ENCODE measurements around the gene LTB4R2.

The LTB4R2 gene

DNA sequence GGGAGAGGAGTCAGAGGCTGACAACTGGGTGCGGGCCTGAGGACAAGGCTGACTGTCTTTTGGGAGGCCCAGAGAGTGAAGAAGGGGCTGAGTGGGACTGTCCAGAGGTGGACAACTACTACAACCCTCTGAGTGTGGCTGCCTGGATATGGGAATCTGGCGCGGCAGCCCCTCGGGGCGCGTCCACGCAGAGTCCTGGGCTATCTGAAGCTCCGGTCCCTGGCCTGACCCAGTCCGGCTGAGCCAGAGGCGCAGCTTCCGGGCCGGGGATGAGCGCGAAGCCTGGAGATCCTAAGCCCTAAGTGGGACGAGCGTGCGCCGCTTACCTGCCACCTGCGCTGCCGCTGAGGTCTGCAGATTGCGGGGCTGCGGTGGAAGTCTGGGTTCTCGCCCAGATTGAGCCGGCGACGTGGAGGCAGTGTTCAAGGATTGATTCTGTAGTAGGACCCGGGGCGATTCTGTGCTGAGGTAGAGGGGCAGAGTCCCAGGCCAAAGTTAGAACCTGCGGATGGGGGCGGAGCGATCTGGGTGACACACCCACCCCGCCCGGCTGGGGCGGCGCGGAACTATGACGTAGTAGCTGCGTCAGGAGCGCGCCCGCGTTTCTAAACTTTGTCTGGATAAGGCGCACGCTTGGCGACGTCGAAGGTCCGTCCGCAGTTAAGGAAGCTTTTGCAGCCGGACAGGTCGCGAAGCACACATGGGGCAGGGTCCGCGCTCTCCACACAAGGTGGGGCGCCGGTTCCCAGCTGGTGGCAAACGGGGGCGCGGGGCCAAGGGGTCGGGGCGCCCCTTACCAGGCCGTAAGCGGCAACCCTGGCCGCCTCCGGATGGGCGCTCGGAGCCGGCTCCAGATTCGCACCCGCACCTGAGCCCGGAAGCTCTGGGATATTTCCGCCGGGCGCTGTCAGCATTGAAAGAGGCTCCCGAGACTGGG lies 10.4 kb upstream of the LTB4R2 start, which contains the start of the genes DHRS1 and NOP9:
DHRS1 (minus strand) TSS at position 526 of the 937 bp plus-strand sequence. CDS start 674 bp downstream, outside the sequence.
NOP9 (plus strand) TSS at position 596 of the 937 bp plus-strand sequence; CDS start at position 701, 105 bp downstream.
- peak; percentile 45 for DNase-seq

DNA sequence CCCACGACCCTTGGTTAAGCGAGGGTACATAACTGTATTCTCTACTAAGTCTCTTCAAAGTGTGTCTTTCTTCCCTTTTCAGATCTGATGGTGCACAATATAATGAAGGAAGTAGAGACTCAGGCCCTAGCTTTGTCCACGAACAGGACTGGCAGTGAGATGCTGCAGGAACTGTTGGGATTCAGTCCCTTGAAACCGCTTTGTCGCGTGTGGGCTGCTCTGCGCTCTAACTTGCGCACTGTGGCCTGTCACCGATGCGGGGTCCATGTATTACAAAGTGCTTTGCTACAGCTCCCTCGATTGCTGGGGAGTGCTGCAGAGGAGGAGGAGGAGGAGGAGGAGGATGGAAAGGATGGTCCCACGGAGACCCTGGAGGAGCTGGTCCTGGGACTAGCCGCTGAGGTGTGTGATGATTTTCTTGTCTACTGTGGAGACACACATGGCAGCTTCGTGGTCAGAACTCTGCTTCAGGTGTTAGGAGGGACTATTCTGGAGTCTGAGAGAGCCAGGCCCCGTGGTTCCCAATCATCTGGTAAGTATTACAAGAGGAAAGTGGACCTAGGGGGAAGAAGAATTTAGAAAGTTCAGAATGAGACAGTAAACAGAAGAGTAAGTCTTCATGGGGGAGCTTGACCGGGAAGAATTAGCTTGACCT lies 9.5 kb upstream of the LTB4R2 start:
- DNase-seq = no peak

DNA sequence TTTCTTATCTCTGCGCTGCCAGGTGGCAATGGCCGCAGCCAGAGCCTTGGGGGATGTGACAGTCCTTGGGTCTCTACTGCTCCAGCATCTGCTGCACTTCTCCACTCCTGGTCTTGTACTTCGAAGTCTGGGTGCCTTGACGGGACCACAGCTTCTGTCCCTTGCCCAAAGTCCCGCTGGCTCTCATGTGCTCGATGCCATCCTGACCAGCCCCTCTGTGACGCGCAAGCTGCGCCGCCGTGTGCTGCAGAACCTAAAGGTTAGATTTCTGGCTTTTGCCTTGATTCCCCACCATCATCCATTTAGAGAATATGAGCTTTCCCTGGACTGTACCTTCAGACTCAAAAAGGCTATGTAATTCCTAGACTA lies 5.9 kb upstream of the LTB4R2 start:
- DNase-seq = no peak

DNA sequence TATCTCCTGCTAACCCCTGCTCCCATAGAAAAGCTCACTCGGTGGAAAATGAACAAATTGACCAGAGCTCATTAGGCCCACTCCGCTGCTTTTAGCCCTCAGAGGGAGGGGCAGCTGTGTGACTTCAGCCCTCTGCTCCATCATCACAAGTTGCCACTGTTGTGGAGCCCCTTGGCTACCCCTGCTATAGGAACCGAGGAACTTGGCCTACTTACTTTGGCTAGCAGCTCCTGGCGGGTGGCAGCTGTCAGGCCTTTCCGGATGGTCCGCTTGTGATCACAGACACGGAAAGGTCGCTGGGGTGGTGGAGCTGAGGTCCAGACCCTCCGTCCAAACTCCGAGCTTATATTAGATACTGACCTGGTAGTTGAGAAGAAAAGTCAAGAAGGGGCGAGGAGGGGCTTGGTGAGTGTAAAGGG lies 2.8 kb upstream of the LTB4R2 start:
- DNase-seq = no peak

DNA sequence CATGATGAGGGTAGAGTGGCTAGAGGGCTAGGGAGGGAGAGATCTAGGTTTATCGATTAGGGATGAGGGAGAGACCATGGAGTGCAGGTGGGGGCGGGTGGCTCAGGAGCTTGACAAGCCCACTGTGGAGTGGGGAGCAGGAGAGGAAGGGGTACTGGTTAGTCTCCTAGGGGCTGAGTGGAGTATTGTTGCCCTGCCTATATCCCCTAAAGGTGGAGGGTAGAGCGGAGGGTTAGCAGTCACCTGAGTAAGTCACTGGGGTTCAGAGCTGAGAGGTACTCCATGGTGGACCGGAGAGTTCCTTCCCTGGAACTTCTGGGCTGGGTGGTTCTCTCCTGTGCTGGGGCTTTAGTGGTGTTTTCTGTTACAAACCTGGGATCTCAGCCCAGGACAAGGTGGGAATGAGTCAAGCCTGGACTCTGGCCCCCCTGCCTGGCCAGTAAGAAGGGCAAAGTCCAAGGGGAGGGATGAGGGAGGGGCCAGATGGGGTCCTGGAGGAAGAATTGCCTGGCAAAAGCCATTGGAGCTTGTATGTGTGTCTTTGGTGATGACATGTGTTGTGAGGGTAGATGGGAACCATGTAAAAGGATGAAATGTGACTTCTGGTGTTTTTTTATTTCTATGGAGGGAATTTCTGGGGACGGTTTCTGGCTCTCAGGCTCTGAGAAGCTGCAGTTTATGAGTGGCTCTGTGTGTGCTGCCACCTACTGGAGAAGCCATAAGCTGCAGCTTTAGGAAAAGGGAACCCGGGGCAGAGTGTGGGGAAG lies 2.2 kb upstream of the LTB4R2 start, which contains the start of gene CIDEB:
CIDEB (minus strand) TSS at position 403 of the 767 bp plus-strand sequence; CDS start at position 284, 119 bp downstream.
- no peak for DNase-seq

DNA sequence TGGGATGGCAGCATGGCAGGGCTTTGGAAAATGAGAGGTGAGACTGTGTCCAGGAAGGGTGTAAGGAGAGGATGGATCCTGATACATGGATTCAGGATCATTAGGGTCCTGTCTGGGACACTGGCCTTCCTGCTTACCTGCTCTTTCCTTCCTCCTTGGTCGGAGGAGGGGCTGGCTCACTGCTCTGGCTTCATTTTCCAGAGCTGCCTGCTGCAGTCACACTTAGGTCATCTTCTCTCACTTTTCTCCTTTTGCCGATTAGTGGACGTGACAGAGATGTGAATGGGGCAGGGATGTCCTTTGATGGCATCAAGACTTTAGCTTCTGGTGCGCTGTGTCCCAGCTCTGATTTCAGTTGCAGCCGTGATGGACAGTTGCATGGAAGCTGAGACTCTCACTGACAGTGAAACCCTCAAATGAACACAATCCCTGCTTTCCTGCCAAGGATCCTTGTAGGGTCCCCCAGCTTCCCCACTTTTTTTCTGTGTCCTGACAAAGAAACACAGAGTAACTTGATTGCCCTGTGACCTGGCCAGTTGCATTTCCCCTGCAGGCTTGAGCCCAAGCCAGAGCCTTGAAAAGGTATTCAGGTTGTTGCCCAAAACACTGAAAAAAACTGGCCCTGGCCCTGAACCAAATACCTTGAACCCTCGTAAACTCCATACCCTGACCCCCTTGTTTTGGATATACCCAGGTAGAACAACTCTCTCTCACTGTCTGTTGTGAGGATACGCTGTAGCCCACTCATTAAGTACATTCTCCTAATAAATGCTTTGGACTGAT lies 1.4 kb upstream of the LTB4R2 start:
- no peak for DNase-seq

DNA sequence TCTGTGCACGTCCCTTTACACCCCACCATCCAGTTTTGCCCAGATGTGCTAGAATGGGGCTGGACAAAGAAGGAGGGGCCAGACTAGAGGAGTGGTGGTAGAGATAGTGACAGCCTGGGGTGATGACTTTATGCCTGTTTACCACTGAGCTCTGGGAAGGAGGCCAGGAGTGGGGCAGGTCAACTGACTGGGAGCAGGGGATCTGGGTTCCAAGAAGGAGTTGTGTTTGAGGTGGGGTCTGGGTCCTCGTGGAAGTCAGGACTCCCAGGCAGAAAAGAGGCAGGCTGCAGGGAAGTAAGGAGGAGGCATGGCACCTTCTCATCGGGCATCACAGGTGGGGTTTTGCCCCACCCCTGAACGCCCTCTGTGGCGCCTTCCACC lies 315 bp downstream of the LTB4R2 start:
- DNase-seq = no peak

DNA sequence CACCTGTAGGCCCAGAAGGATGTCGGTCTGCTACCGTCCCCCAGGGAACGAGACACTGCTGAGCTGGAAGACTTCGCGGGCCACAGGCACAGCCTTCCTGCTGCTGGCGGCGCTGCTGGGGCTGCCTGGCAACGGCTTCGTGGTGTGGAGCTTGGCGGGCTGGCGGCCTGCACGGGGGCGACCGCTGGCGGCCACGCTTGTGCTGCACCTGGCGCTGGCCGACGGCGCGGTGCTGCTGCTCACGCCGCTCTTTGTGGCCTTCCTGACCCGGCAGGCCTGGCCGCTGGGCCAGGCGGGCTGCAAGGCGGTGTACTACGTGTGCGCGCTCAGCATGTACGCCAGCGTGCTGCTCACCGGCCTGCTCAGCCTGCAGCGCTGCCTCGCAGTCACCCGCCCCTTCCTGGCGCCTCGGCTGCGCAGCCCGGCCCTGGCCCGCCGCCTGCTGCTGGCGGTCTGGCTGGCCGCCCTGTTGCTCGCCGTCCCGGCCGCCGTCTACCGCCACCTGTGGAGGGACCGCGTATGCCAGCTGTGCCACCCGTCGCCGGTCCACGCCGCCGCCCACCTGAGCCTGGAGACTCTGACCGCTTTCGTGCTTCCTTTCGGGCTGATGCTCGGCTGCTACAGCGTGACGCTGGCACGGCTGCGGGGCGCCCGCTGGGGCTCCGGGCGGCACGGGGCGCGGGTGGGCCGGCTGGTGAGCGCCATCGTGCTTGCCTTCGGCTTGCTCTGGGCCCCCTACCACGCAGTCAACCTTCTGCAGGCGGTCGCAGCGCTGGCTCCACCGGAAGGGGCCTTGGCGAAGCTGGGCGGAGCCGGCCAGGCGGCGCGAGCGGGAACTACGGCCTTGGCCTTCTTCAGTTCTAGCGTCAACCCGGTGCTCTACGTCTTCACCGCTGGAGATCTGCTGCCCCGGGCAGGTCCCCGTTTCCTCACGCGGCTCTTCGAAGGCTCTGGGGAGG lies 985 bp downstream of the LTB4R2 start, which contains the start of gene LTB4R:
LTB4R (plus strand) TSS at position 857 of the 959 bp plus-strand sequence. CDS start 4,150 bp downstream, outside the sequence.
- DNase-seq = peak; percentile 76

DNA sequence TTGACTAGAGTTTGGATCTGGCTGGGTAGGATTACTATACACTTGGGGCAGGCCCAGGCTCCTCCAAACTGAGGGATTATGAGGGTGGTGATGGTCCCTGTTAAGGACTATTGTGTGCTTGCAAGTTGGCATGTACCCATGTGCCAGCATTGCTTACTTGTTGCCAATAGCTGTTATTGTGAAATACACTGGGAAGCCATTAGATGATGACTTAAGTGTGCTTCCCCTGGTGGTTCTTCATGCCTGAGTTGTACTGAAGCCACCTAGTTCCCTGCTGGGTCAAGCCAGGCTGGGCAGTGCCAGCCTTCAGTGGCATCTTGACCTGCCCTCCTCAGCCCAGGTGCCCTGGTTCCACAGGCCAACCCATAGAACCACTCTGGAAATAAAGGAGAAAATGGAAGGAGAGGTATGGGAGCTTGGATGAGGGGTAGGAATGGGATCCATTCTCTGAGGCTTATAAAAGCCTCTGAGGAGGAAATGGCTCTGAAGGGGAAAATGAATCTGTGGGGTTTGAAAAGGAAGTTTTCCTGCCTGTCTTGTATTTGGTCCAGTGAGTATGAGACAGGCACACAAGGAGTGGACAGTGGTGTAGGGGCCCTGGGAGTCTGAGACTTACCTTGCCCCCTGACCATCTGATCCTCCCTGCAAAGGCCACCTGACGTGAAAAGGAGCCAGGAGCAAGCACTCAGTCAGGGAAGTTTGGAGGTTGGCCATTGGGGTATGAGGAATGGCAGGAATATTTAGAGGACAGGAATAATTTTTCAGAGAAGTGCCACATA lies 2.1 kb downstream of the LTB4R2 start:
- DNase-seq = no peak

DNA sequence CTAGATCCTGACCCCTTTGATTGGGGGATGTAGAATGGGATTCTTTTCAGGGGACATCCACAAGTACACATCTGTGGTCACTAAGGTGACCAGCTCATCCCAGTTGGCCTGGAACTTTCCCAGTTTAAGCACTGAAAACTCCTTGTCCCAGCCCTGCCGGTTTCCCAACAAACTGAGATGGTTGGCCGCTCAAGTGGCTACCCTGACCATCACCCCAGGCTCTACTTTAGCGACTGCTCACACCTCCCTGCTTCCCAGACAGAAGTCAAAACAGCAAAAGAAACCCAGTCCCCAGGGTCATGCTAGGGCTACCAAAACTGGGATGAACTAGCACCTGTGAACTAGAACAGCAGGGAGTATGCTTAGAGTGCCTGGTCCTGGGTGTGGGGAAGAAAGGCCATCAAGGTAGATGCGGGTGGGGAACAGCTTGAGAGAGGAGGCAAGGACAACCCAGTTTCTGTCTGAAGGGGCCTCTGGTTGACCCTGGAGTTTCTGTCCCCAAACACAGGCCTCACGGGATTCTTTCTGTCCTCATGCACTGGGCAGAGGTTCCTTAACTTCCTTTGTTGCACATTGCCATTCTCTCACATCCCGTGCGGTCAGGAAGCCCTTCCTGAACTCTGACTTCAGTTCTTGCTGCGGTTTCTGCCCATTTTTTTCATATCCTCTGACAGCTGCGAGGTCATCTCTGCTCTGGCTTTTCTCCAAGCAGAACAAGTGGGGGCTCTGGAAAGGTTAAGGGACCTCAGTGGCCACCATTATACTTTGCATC lies 3.0 kb downstream of the LTB4R2 start:
- DNase-seq = no peak

DNA sequence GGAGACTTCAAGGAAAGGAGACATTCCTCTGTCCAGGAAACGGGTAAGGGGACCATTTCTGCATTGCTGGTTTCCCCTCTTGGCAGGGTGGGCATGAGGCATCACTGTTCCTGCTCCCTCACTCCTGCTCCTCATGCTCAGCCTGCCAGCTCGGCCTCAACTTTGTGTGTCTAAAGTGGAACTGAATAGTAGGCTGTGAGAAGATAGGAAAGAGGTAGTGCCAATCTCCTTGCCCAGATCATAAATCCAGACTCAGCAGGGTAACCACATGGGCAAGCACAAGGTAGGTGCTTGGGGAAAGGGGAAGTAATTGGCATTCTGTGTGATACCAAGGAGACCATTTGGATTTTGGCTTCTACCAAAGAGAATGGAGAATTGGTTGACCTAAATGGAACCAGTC lies 4.0 kb downstream of the LTB4R2 start:
- no peak for DNase-seq

DNA sequence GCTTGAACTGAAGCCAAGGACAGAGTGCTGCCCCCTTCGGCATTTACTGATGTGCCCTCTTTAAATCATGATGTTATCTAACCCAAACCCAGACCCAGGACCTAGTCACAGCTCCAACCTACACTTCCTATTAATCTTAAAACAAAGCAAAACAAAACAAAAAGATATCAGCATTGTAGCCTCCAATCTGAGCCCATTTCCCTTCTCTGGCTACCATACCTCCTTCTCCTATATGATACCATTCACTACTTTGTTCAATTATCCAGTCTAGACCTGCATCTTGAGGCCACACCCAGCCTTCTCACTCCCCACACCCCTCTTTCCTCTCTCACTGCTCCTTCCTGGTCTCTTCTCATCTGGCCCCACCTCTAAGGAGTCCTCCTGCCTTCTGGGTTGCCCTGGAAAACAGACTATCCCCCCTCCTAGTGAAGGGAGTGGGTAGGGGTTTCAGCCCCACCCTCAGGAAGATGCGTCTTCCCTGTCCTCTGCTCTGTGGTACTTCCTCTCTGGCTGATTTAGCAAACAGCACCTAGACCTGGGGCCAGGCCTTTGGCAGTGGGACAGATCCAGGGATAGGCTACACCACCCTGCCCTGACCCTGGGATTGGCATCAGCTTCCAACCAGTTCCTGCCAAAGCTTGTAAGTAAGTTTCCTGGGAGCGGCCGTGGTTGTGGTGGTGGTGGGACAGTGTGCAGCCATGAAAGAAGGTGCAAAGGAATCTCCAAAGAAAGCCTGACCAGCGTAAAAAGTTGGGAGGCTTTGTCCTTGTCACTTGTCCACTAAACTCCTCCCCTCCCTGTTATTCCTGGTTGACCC lies 4.6 kb downstream of the LTB4R2 start:
- DNase-seq = no peak

DNA sequence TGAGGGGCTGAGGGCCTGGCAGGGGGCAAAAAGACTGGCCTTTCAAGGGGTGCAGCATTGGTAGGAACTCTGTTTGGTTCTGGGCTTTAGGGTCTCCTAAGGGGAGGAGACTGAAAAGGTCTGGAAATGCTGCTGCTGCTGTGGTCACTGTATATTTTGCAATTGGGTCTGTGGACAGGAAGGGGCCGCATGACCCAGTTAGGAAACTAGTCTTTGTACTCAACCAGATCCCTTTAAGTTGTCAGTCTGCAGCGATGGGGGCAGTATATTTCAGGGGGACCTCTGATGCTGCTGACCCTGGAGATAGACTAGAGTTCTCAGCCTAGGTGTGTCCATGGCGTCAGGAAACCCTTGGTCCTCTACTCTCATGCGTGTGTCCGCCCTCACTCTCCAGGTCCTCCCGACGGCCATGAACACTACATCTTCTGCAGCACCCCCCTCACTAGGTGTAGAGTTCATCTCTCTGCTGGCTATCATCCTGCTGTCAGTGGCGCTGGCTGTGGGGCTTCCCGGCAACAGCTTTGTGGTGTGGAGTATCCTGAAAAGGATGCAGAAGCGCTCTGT lies 5.4 kb downstream of the LTB4R2 start:
- DNase-seq = no peak

DNA sequence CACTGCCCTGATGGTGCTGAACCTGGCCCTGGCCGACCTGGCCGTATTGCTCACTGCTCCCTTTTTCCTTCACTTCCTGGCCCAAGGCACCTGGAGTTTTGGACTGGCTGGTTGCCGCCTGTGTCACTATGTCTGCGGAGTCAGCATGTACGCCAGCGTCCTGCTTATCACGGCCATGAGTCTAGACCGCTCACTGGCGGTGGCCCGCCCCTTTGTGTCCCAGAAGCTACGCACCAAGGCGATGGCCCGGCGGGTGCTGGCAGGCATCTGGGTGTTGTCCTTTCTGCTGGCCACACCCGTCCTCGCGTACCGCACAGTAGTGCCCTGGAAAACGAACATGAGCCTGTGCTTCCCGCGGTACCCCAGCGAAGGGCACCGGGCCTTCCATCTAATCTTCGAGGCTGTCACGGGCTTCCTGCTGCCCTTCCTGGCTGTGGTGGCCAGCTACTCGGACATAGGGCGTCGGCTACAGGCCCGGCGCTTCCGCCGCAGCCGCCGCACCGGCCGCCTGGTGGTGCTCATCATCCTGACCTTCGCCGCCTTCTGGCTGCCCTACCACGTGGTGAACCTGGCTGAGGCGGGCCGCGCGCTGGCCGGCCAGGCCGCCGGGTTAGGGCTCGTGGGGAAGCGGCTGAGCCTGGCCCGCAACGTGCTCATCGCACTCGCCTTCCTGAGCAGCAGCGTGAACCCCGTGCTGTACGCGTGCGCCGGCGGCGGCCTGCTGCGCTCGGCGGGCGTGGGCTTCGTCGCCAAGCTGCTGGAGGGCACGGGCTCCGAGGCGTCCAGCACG lies 6.1 kb downstream of the LTB4R2 start:
- no peak for DNase-seq

DNA sequence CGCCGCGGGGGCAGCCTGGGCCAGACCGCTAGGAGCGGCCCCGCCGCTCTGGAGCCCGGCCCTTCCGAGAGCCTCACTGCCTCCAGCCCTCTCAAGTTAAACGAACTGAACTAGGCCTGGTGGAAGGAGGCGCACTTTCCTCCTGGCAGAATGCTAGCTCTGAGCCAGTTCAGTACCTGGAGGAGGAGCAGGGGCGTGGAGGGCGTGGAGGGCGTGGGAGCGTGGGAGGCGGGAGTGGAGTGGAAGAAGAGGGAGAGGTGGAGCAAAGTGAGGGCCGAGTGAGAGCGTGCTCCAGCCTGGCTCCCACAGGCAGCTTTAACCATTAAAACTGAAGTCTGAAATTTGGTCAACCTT lies 6.6 kb downstream of the LTB4R2 start:
- no peak for DNase-seq

DNA sequence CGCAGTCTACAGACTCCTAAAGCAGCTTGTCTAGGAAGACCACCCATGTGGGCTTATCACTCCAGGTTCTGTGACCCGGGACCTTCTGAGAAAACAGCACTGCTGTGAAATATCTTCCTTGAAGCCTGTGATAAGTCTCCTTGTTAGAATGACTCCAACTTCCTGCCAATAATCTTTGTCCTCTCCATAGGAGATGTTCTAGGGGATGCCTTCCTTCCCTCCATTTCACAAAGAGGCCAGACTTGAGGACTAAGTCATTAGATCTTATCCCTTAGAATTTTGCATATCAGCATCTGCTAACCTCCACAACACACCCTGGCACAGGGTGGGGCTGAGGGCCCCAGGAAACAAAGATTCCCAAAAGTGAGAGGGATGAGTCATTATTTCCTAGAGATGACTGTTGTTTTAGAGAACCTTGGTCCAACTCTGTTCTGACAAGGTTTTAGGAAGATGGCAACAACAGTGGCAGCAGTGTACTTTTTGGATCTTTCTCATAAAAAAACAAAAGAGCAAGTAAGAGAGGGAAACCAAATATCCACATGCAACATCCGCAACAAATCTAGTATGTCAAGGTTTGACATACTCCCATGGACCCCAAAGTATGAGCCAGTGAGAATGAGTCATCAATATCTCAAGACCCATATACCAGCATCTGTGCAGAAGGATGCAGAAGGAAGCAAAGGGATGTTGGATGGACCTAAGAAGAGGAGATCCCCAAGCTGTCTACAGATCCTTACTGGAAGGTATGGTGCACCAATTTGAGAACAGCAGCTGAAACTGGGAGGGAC lies 7.4 kb downstream of the LTB4R2 start:
- DNase-seq = no peak

All from SHP77 treated with DMSO at 0.1 percent for 48 hours (cell line).